ENCODE measurements around the gene EPGN.

The EPGN gene

DNA sequence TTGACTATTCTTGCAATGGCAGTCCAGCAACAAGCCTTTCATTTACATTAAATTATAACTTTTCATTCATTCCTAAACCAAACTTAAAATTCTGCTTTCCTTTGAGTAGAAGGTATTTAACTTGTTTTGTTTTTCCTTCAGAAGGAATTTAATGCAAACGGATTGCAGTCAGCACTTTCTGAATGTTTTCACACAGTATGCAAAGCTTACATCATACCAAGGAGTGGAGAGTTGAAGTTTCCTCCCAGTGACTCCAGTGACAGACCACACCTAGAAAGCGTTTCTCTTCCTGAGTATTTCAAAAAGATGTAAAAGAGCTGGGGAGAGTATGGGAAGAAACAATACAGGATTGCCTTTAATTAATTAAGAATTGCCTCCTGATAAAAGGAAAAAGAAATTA is 8.1 kb downstream of the EPGN start:
- TF ChIP-seq, protein P1, sequence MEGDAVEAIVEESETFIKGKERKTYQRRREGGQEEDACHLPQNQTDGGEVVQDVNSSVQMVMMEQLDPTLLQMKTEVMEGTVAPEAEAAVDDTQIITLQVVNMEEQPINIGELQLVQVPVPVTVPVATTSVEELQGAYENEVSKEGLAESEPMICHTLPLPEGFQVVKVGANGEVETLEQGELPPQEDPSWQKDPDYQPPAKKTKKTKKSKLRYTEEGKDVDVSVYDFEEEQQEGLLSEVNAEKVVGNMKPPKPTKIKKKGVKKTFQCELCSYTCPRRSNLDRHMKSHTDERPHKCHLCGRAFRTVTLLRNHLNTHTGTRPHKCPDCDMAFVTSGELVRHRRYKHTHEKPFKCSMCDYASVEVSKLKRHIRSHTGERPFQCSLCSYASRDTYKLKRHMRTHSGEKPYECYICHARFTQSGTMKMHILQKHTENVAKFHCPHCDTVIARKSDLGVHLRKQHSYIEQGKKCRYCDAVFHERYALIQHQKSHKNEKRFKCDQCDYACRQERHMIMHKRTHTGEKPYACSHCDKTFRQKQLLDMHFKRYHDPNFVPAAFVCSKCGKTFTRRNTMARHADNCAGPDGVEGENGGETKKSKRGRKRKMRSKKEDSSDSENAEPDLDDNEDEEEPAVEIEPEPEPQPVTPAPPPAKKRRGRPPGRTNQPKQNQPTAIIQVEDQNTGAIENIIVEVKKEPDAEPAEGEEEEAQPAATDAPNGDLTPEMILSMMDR (IDR thresholded peaks at IDR 0.05; ENCODE audit: control insufficient read depth, extremely low read depth, insufficient read depth) = no peak
- no peak overlapping the region for H3K4me3 ChIP-seq (ENCODE audit: low read depth, low read length)
- DNase-seq (ENCODE audit: low read depth) = no peak

DNA sequence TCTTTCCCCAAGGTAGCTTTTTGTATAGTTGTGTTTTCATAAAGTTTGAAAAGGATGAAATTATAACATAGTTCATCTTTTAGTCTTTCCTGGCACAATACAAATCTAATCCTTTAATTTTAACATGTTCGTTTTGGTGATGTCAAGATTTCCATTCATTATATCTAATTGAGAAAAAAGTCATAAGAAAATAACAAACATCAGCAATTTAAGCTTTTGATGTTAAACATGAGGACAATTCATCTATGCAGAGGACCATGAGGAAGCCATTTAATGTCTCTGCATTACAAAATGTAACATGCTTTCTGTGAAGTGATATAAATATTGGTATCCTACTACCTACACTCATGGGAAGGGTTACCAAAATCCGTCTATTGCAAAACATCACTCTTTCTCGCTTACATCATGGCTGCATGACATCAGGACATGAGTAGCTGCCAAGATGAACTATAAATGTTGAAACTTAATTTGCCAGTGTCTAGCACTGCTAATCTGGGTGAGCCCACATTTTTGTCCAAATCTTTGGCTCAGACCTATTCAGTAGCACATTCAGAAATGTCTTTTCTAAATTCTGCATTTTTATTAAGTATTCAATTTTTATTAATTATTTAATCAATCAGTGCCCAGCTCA is 9.5 kb downstream of the EPGN start:
- TF ChIP-seq, protein P1 (IDR thresholded peaks at IDR 0.05; ENCODE audit: control insufficient read depth, extremely low read depth, insufficient read depth) = no peak
- no peak for DNase-seq (ENCODE audit: low read depth)

DNA sequence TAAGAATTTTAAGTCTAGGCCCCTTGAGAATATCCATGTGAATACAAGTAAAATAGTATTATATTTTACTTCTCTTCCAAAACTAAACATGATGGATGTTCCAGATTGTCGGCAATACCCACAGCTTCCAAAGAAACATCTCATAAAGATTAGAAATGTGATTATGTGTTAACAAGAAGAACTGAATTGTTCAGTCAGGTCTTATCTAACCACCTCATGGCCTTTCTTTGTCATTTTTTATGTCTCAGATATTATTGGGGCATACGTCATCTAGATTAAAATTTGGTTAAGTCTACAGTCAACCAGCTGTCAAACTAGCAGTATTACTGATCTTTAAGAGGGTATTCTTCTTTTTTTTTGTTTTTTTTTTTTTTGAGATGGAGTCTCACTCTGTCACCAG is 10.0 kb downstream of the EPGN start:
- DNase-seq (ENCODE audit: low read depth) = no peak
- no peak overlapping the region for H3K4me3 ChIP-seq (ENCODE audit: low read depth, low read length)
- TF ChIP-seq, protein P1 (IDR thresholded peaks at IDR 0.05; ENCODE audit: control insufficient read depth, extremely low read depth, insufficient read depth) = no peak

More for the DNA sequence above, 9.5 kb downstream of the EPGN start:
- no peak overlapping the region for H3K4me3 ChIP-seq (ENCODE audit: low read depth, low read length)

DNA sequence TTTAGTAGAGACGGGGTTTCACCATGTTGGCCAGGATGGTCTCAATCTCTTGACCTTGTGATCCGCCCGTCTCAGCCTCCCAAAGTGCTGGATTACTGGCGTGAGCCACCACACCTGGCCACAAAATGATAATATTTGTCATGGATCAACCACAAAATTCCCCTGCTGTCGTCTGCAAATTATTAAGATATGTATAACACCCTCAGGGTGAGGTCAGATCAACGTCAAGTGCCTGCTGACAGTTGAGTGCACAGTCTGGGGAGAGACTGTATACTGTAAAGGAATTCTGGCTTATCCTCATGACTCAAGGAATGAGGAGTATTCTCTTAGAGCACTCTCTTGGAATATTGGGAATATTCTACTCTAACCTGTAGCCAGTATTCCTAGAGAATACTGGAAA is 11.2 kb downstream of the EPGN start:
- TF ChIP-seq, protein P1 (IDR thresholded peaks at IDR 0.05; ENCODE audit: control insufficient read depth, extremely low read depth, insufficient read depth) = no peak
- H3K4me3 ChIP-seq (ENCODE audit: low read depth, low read length) = no peak overlapping the region
- no peak for DNase-seq (ENCODE audit: low read depth)

DNA sequence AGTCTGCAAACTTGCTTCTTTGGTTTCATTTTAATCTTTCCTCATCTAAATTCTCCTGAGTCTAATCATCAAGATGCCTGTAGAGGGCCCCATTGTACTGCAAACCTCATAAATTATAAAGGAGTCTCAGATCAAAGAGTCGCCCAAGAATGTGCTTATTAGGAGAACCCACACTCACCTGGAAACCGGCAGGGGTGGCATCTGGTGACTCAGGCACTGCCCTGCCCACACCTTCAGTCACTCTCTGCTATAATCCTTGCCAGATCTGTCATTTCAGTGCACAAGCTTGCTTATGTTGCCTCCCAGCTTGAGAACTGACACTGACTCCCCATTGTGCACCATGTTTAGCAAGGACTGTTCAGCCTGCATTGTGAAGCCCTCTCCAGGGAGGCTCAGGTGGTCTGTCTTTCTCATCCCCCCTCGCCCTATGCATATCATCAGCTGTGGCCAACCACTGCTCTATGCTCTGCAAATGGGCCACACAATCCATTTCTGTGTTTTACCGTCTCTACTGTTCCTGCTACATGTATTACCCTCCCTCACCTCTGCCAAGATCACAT is 12.4 kb downstream of the EPGN start:
- TF ChIP-seq, protein P1 (IDR thresholded peaks at IDR 0.05; ENCODE audit: control insufficient read depth, extremely low read depth, insufficient read depth) = peak; percentile 56
- no peak overlapping the region for H3K4me3 ChIP-seq (ENCODE audit: low read depth, low read length)
- DNase-seq (ENCODE audit: low read depth) = peak; percentile 41

DNA sequence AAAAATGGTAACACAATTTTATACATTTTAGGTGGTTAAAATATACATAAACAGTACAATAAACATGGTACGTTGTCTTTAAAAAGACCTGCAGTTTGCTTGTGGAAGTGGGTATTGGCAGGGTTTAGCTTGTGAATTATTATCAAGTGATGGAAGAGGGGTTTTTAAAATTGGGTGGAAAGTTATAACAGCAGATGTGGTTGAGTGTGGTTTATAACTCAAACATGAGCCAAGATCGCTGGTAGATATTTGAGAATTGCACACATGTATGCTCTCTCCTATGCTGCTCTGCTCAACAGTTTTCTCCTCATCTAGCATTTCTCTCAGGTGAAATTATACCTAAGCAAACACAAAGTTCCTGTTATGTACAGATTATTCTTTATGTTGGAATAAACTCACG is 14.0 kb downstream of the EPGN start:
- DNase-seq (ENCODE audit: low read depth) = no peak
- H3K4me3 ChIP-seq (ENCODE audit: low read depth, low read length) = no peak overlapping the region
- TF ChIP-seq, protein P1 (IDR thresholded peaks at IDR 0.05; ENCODE audit: control insufficient read depth, extremely low read depth, insufficient read depth) = no peak

DNA sequence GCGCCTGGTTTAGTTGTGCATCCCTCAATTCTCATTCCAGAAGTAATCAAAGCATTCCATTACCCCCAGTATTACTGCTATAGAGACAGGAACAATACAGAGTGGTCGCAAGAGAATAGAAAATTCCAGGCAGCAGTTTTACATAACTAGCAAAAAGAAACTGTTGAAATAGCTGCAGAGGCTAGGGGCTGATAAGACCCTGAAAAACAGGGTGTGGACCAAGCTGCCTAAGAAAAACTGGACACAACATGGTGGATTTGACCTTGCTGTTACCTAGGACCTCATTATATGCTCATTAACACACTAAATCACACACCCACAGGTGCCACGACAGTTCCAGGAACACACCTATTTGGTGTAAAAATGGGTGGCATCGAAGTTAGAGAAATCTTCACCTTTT is 15.4 kb downstream of the EPGN start:
- TF ChIP-seq, protein P1 (IDR thresholded peaks at IDR 0.05; ENCODE audit: control insufficient read depth, extremely low read depth, insufficient read depth) = no peak
- DNase-seq (ENCODE audit: low read depth) = no peak
- H3K4me3 ChIP-seq (ENCODE audit: low read depth, low read length) = no peak overlapping the region

Measured in LNCaP clone FGC (cell line).